Glutamatergic neuron (in vitro differentiated cells): ENCODE measurements around the gene ADGRA3. TPM values are rescaled to one million over a fixed set of nuclear protein-coding genes. Genes with fewer than 3 reads are reported as not detected.
A peak's percentile ranks its signal among the peaks of the same experiment; 100 is the strongest.

Source experiments
- DNase-seq: peaks from one replicate; pipeline ENCODE4 v3.0.0; 2022
- H3K27ac Mint-ChIP-seq: one replicate; pipeline ENCODE4 v1.8.0; 2020; ENCODE audit warnings: mild to moderate bottlenecking, mixed read lengths, inconsistent platforms; ENCODE audit not compliant: unreplicated experiment
- H3K27me3 Mint-ChIP-seq: one replicate; pipeline ENCODE4 v1.8.0; 2020; ENCODE audit warnings: mild to moderate bottlenecking, moderate library complexity, mixed read lengths, inconsistent platforms; ENCODE audit not compliant: unreplicated experiment
- H3K36me3 Mint-ChIP-seq: one replicate; pipeline ENCODE4 v1.8.0; 2020; ENCODE audit warnings: mild to moderate bottlenecking, mixed read lengths, inconsistent platforms; ENCODE audit not compliant: unreplicated experiment
- H3K4me1 Mint-ChIP-seq: one replicate; pipeline ENCODE4 v1.8.0; 2020; ENCODE audit warnings: mild to moderate bottlenecking, low read depth, mixed read lengths, inconsistent platforms; ENCODE audit not compliant: unreplicated experiment
- H3K4me3 Mint-ChIP-seq: one replicate; pipeline ENCODE4 v1.8.0; 2020; ENCODE audit warnings: mild to moderate bottlenecking, mixed read lengths, inconsistent platforms; ENCODE audit not compliant: unreplicated experiment
- H3K9me3 Mint-ChIP-seq: one replicate; pipeline ENCODE4 v1.8.0; 2020; ENCODE audit warnings: mild to moderate bottlenecking, moderate library complexity, mixed read lengths, inconsistent platforms; ENCODE audit not compliant: unreplicated experiment
- CTCF ChIP-seq: fragments of 200-600 bp; sonication (generic); IDR thresholded peaks from one replicate; pipeline ENCODE4 v1.5.0; 2021; ENCODE audit not compliant: partially characterized antibody, unreplicated experiment
- total RNA-seq: library from RNA; stranded (reverse); fragmentation: NEBNext Ultra II Directional; extraction: Animal tissue kit (Norgen Biotek cat#: 25700); gene quantifications from one replicate; pipeline ENCODE4 v1.2.1, GENCODE V29; 2021; ENCODE audit not compliant: unreplicated experiment

The ADGRA3 gene
- total RNA-seq, 1 donor from 2014 or later: 76.2 TPM

GRCh38 chr4:22498866-22499265, 17.0 kb downstream of the ADGRA3 start:
- H3K27ac Mint-ChIP-seq: no peak overlapping the region
- peaks cover 34% of the 10 kb centered on the region for H3K4me1 Mint-ChIP-seq
- no peak overlapping the region for H3K4me3 Mint-ChIP-seq
- DNase-seq: no peak
- no peak for TF ChIP-seq CTCF
- H3K9me3 Mint-ChIP-seq: peaks cover 2% of the 10 kb centered on the region
- H3K27me3 Mint-ChIP-seq: peaks cover 1% of the 10 kb centered on the region
- peaks cover 4% of the 10 kb centered on the region for H3K36me3 Mint-ChIP-seq

GRCh38 chr4:22496165-22496813, 19.6 kb downstream of the ADGRA3 start:
- Mint-ChIP-seq H3K4me1 (peaks cover 35% of the 10 kb centered on the region), H3K4me3 (no peak overlapping the region), H3K36me3 (peaks cover 4% of the 10 kb centered on the region), H3K9me3 (peaks cover 5% of the 10 kb centered on the region), H3K27ac (no peak overlapping the region), H3K27me3 (no peaks in the 10 kb centered on the region)
- TF ChIP-seq CTCF: no peak
- no peak for DNase-seq

- H3K36me3 Mint-ChIP-seq: peaks cover 4% of the 10 kb centered on the region
- TF ChIP-seq CTCF: no peak
- no peak overlapping the region for H3K27ac Mint-ChIP-seq
- peaks cover under 1% of the 10 kb centered on the region for H3K27me3 Mint-ChIP-seq
- H3K4me3 Mint-ChIP-seq: no peak overlapping the region
- peaks cover 21% of the 10 kb centered on the region for H3K4me1 Mint-ChIP-seq
- H3K9me3 Mint-ChIP-seq: peaks cover 5% of the 10 kb centered on the region
- no peak for DNase-seq
These were observed 22.3 kb downstream of the ADGRA3 start for GRCh38 chr4:22493523-22493922.

DNA sequence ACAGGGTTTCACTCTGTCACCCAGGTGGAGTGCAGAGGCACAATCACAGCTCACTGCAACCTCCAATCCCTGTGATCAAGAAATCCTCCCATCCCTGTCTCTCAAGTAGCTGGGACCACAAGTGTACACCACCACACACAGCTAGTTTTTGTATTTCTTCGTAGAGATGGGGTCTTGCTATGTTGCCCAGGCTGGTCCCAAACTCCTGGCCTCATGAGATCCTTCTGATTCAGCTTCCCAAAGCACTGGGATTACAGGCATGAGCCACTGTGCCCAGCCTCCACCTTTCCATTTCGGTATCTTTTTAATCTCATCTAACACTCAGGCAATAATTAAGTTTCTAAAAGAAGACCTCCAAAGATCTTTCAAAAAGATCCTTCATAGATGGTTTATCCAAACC, 22.9 kb downstream of the ADGRA3 start:
- H3K36me3 Mint-ChIP-seq: peaks cover 4% of the 10 kb centered on the region
- TF ChIP-seq CTCF: no peak
- H3K27me3 Mint-ChIP-seq: peaks cover 2% of the 10 kb centered on the region
- DNase-seq: no peak
- peaks cover 25% of the 10 kb centered on the region for H3K4me1 Mint-ChIP-seq
- peaks cover 5% of the 10 kb centered on the region for H3K9me3 Mint-ChIP-seq
- H3K4me3 Mint-ChIP-seq: no peak overlapping the region
- H3K27ac Mint-ChIP-seq: peak overlapping the region; percentile 12

DNA sequence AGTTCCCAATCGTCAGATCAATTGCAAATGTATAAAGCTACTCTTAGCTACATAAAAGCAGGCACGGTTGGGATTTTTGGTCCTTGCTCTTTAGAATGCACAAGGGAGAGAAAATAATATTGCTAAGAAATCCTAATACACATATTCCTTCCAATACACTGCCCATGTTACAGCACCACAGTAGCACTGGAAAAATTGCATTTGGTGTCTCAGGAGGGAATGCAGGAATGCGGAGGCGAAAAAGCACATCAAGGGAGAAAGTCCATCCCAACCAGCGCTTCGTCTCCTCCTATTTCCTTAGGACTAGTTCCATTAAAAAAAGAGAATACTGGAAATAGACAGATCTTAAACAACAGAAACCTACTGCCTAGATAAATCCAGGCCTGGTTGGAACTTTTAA, 23.9 kb downstream of the ADGRA3 start:
- Mint-ChIP-seq H3K4me1 (peaks cover 30% of the 10 kb centered on the region), H3K9me3 (peaks cover 4% of the 10 kb centered on the region), H3K27me3 (peaks cover 2% of the 10 kb centered on the region), H3K27ac (no peak overlapping the region), H3K36me3 (peaks cover 4% of the 10 kb centered on the region), H3K4me3 (no peak overlapping the region)
- no peak for TF ChIP-seq CTCF
- DNase-seq: no peak
